ENCODE data around the gene PTEN. TPM values are rescaled to one million over a fixed set of nuclear protein-coding genes. Genes with fewer than 3 reads are reported as not detected.

The PTEN gene
- total RNA-seq, 1 experiment from 2014 or later, result 15.4 TPM

- peak; percentile 22 for DNase-seq (ENCODE audit: low read depth)
Observed at GRCh38 chr10:87976101-87976743, 112.8 kb downstream of the PTEN start.

DNA sequence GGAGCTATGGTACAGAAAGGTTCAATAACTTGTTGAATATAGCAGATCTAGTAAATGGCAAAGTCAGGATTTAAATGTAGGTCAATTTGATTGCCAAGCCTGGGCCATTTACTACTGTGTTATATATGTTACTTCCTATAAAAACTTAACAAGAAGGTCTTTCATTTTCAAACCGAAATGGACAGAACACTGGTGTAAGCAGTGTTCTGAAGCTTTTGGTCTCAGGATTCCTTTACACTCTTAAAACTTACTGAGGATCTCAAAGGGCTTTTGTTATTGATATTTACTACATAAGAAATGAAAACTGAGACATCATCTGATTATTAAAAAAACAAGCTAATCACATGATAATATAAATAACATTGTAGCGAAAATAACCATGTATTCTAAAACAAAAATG lies 114.7 kb downstream of the PTEN start:
- no peak for DNase-seq (ENCODE audit: low read depth)

DNA sequence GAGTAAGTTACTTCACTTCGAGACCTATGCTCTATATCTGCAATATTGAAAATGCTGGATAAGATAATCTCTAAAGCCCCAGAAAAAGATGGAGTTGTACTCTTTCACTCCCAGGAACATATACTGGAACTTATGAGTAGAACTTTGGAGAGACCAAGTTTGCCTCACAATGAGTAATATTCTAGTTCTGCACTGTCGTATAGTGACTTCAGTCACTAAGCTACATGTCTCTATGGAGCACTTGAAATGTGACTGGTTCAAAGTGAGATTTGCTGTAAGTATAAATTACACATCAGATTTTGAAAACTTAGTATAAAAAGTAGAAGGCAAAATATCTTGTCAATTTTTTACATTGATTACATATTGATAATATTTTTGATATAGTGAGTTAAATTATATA lies 116.4 kb downstream of the PTEN start:
- DNase-seq (ENCODE audit: low read depth), result no peak

- no peak for DNase-seq (ENCODE audit: low read depth)
Observed at GRCh38 chr10:87983716-87984115, 120.3 kb downstream of the PTEN start.

- no peak for DNase-seq (ENCODE audit: low read depth)
Observed at GRCh38 chr10:87987206-87987605, 123.8 kb downstream of the PTEN start.

DNA sequence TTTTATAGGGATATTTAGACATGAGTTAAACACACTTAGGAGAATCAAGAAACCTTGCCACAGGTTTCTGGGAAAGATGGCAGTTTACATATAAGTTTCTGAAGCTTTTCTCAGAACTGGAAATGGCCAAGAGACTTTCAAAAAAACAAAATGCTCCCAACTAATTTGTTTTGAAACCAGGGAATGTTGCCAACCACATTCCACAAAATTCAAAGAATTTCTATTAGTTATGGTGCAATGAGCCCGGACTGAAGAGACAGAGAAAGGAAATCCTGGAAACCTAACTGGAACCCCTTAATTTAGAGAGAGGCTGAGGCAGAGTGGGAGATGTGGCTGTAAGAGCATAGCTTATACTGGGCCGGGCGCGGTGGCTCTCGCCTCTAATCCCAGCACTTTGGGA lies 128.5 kb downstream of the PTEN start:
- no peak for DNase-seq (ENCODE audit: low read depth)

- DNase-seq (ENCODE audit: low read depth), result peak; percentile 67
Observed at GRCh38 chr10:88004451-88004850, 141.0 kb downstream of the PTEN start.

DNA sequence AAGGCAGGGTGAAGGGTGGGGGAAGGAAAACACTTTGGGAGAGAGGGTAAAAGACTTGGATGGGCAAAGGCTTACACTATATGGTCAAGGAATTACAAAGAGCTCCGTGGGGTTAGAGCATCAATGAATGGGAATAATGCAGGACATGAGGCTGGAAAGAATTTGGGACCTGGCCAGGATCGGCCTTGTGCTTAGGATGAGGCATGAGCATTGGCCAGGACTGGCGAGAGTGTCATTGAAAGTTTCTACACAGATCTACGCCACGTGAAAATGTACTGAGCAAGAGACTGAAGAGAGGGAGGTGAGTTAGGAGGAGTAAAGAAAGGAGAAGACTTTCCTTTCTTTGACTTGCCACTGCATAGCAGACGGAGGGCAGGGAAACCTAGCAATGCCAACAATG lies 142.8 kb downstream of the PTEN start:
- no peak for DNase-seq (ENCODE audit: low read depth)

- DNase-seq (ENCODE audit: low read depth), result peak; percentile 34
Observed at GRCh38 chr10:88008866-88009470, 145.5 kb downstream of the PTEN start.

GRCh38 chr10:88012641-88013040 lies 149.2 kb downstream of the PTEN start:
- DNase-seq (ENCODE audit: low read depth), result no peak

- DNase-seq (ENCODE audit: low read depth), result no peak
Observed at GRCh38 chr10:88017781-88018180, 154.4 kb downstream of the PTEN start.

DNA sequence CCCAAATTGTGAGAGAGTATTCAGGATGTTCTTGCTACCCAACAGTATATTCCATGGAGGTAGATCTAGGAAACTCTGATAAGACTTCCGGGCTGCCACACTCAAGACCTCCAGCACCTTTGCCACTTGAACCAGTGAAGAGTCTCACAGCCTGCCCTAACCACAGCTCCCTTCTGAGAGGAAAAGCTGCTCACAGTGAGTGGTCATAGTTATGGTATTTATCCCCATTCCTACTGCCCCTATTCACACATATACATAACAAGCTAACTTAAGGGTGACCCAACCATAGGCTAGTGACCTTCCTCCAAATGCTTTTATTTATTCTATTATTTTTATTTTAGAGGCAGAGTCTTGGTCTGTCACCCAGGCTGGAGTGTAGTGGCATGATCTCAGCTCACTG lies 156.3 kb downstream of the PTEN start:
- no peak for DNase-seq (ENCODE audit: low read depth)

Other genes with a start within 250 kb of the PTEN start
- gene PAPSS2, start 203.7 kb upstream of the PTEN start, total RNA-seq (2014; rRNA removed; shearing (Covaris generic)), result 69.1 and 81.0 TPM in 2 replicates
- 21.4 and 40.7 TPM in 2 replicates for gene ATAD1, start 45.4 kb upstream of the PTEN start, total RNA-seq (2014; rRNA removed; shearing (Covaris generic))
- 0.02 and 0.69 TPM in 2 replicates for gene KLLN, start 92 bp upstream of the PTEN start, total RNA-seq (2014; rRNA removed; shearing (Covaris generic))

All from M059J (cell line).